Measurements from ENCODE around the gene MAST3. TPM values are rescaled to one million over a fixed set of nuclear protein-coding genes. Genes with fewer than 3 reads are reported as not detected.
A peak's percentile ranks its signal among the peaks of the same experiment; 100 is the strongest.

The MAST3 gene
- total and polyA plus RNA-seq, 10 donors: 8.9 to 52.7 (median 38.2) TPM

GRCh38 chr19:18112989-18113478 lies 15.5 kb downstream of the MAST3 start:
- DNase-seq: peak; percentile 94
- Histone ChIP-seq H3K27me3 (replicated peaks in 1 of 7) (peaks cover 0 to 12% (median 0%) of the 10 kb centered on the region in 7 donors), H3K4me3 (peak overlapping the region in 1 of 8 donors; percentile 1), H3K4me1 (peaks cover 19 to 92% (median 55%) of the 10 kb centered on the region in 6 donors), H3K9me3 (no peaks in the 10 kb centered on the region), H3K27ac (peak overlapping the region in 4 of 8 donors; percentile 35 to 74 (median 48)), H3K36me3 (peaks cover 0 to 55% (median 4%) of the 10 kb centered on the region in 6 donors)
- intact Hi-C loops (cut with DNase I; ENCODE audit: low total_unique reads): loop anchor here (5.0 kb wide), 2 partner anchors 39 to 139 kb away; partner anchors contain the start of gene PIK3R2
- TF ChIP-seq POLR2AphosphoS5 (IDR thresholded peaks at IDR 0.05) (peak in 2 of 3 donors; percentile 63 to 71), CTCF (IDR thresholded peaks at IDR 0.05 in 8 of 11, conservative IDR thresholded peaks at IDR 0.05 in 3 of 11) (peak; percentile 78 to 95 (median 89)), POLR2A (IDR thresholded peaks at IDR 0.05) (no peak)
- 37 to 46% (median 38%) methylated on average over 9 of the region's 9 CpGs for WGBS, 5 donors

- intact Hi-C loops (cut with DNase I; ENCODE audit: low total_unique reads): loop anchor here (5.0 kb wide), 2 partner anchors 38 to 138 kb away; partner anchors contain the start of gene PIK3R2
- WGBS, 5 donors: 79 to 95% (median 91%) methylated on average over 5 of the region's 5 CpGs
- H3K27ac ChIP-seq: no peak overlapping the region
These were observed 16.2 kb downstream of the MAST3 start for GRCh38 chr19:18113827-18114226.

GRCh38 chr19:18114483-18114882 lies 16.9 kb downstream of the MAST3 start:
- peaks cover 0 to 12% (median 0%) of the 10 kb centered on the region in 7 donors for H3K27me3 ChIP-seq (replicated peaks in 1 of 7)
- TF ChIP-seq POLR2A (IDR thresholded peaks at IDR 0.05) (no peak), CTCF (IDR thresholded peaks at IDR 0.05 in 8 of 11, conservative IDR thresholded peaks at IDR 0.05 in 3 of 11) (no peak), POLR2AphosphoS5 (IDR thresholded peaks at IDR 0.05) (no peak)
- no peak overlapping the region for H3K27ac ChIP-seq
- peaks cover 25 to 92% (median 55%) of the 10 kb centered on the region in 6 donors for H3K4me1 ChIP-seq
- DNase-seq: no peak
- H3K4me3 ChIP-seq: no peak overlapping the region
- H3K36me3 ChIP-seq: peaks cover 0 to 55% (median 4%) of the 10 kb centered on the region in 6 donors
- no peaks in the 10 kb centered on the region for H3K9me3 ChIP-seq
- intact Hi-C loops (cut with DNase I; ENCODE audit: low total_unique reads): loop anchor here (5.0 kb wide), 2 partner anchors 38 to 138 kb away; partner anchors contain the start of gene PIK3R2
- WGBS, 5 donors: 93 to 96% (median 96%) methylated on average over 4 of the region's 4 CpGs

More at GRCh38 chr19:18113827-18114226, 16.2 kb downstream of the MAST3 start:
- DNase-seq: no peak
- Histone ChIP-seq H3K9me3 (no peaks in the 10 kb centered on the region), H3K27me3 (replicated peaks in 1 of 7) (peaks cover 0 to 12% (median 0%) of the 10 kb centered on the region in 7 donors), H3K4me1 (peaks cover 26 to 92% (median 55%) of the 10 kb centered on the region in 6 donors), H3K4me3 (no peak overlapping the region), H3K36me3 (peaks cover 0 to 55% (median 4%) of the 10 kb centered on the region in 6 donors)
- TF ChIP-seq POLR2AphosphoS5 (IDR thresholded peaks at IDR 0.05) (no peak), CTCF (IDR thresholded peaks at IDR 0.05 in 8 of 11, conservative IDR thresholded peaks at IDR 0.05 in 3 of 11) (no peak), POLR2A (IDR thresholded peaks at IDR 0.05) (no peak)

GRCh38 chr19:18117364-18117691 lies 19.8 kb downstream of the MAST3 start:
- peak overlapping the region in 5 of 8 donors; percentile 20 to 88 (median 87) for H3K27ac ChIP-seq
- H3K9me3 ChIP-seq: no peaks in the 10 kb centered on the region
- intact Hi-C loops (cut with DNase I; ENCODE audit: low total_unique reads): no loop called here
- H3K4me1 ChIP-seq: peaks cover 22 to 92% (median 46%) of the 10 kb centered on the region in 6 donors
- 34 to 45% (median 38%) methylated on average over 9 to 11 of the region's 11 CpGs for WGBS, 5 donors
- H3K4me3 ChIP-seq: peak overlapping the region in 7 of 8 donors; percentile 69 to 85 (median 79)
- TF ChIP-seq CTCF (IDR thresholded peaks at IDR 0.05 in 8 of 11, conservative IDR thresholded peaks at IDR 0.05 in 3 of 11): no peak
- no peaks in the 10 kb centered on the region for H3K27me3 ChIP-seq (replicated peaks in 1 of 7)
- DNase-seq: no peak
- peaks cover 0 to 58% (median 16%) of the 10 kb centered on the region in 6 donors for H3K36me3 ChIP-seq
